ENCODE results near the gene ATG2B.

Gene ATG2B

GRCh38 chr14:96294246-96294645, 68.9 kb downstream of the ATG2B start:
- no peak for DNase-seq (ENCODE audit: low read depth)
- H3K4me3 ChIP-seq (ENCODE audit: control insufficient read depth, low read depth, low read length): no peak overlapping the region
- TF ChIP-seq CTCF (conservative IDR thresholded peaks at IDR 0.05; ENCODE audit: control insufficient read depth, insufficient read depth, low read depth, low read length): no peak

GRCh38 chr14:96287856-96288255, 75.3 kb downstream of the ATG2B start:
- TF ChIP-seq CTCF (conservative IDR thresholded peaks at IDR 0.05; ENCODE audit: control insufficient read depth, insufficient read depth, low read depth, low read length): no peak
- DNase-seq (ENCODE audit: low read depth): no peak
- H3K4me3 ChIP-seq (ENCODE audit: control insufficient read depth, low read depth, low read length): no peak overlapping the region

GRCh38 chr14:96286251-96286650, 76.9 kb downstream of the ATG2B start:
- H3K4me3 ChIP-seq (ENCODE audit: control insufficient read depth, low read depth, low read length): no peak overlapping the region
- no peak for DNase-seq (ENCODE audit: low read depth)
- no peak for TF ChIP-seq CTCF (conservative IDR thresholded peaks at IDR 0.05; ENCODE audit: control insufficient read depth, insufficient read depth, low read depth, low read length)

- no peak for TF ChIP-seq CTCF (conservative IDR thresholded peaks at IDR 0.05; ENCODE audit: control insufficient read depth, insufficient read depth, low read depth, low read length)
- DNase-seq (ENCODE audit: low read depth): peak; percentile 59
- no peak overlapping the region for H3K4me3 ChIP-seq (ENCODE audit: control insufficient read depth, low read depth, low read length)
These were observed 77.5 kb downstream of the ATG2B start for GRCh38 chr14:96285667-96286066.

- no peak for DNase-seq (ENCODE audit: low read depth)
- H3K4me3 ChIP-seq (ENCODE audit: control insufficient read depth, low read depth, low read length): no peak overlapping the region
- no peak for TF ChIP-seq CTCF (conservative IDR thresholded peaks at IDR 0.05; ENCODE audit: control insufficient read depth, insufficient read depth, low read depth, low read length)
These were observed 78.7 kb downstream of the ATG2B start for GRCh38 chr14:96284430-96284829.

- no peak for DNase-seq (ENCODE audit: low read depth)
- no peak for TF ChIP-seq CTCF (conservative IDR thresholded peaks at IDR 0.05; ENCODE audit: control insufficient read depth, insufficient read depth, low read depth, low read length)
- H3K4me3 ChIP-seq (ENCODE audit: control insufficient read depth, low read depth, low read length): no peak overlapping the region
These were observed 79.1 kb downstream of the ATG2B start for GRCh38 chr14:96284008-96284407.

GRCh38 chr14:96281486-96281885, 81.7 kb downstream of the ATG2B start:
- H3K4me3 ChIP-seq (ENCODE audit: control insufficient read depth, low read depth, low read length): no peak overlapping the region

More at GRCh38 chr14:96281486-96281885, 81.7 kb downstream of the ATG2B start:
- DNase-seq (ENCODE audit: low read depth): no peak
- TF ChIP-seq CTCF (conservative IDR thresholded peaks at IDR 0.05; ENCODE audit: control insufficient read depth, insufficient read depth, low read depth, low read length): no peak

All from fibroblast of mammary gland (primary cell).